ENCODE results near the gene UXS1. TPM values are rescaled to one million over a fixed set of nuclear protein-coding genes. Genes with fewer than 3 reads are reported as not detected.
A peak's percentile ranks its signal among the peaks of the same experiment; 100 is the strongest.

The UXS1 gene
- total and polyA plus RNA-seq, 9 of the 15 experiments (the other 6 are each of a cell fraction or from before 2014, with no cell fraction given) = 5.8 to 25.8 (median 15.0) TPM

DNA sequence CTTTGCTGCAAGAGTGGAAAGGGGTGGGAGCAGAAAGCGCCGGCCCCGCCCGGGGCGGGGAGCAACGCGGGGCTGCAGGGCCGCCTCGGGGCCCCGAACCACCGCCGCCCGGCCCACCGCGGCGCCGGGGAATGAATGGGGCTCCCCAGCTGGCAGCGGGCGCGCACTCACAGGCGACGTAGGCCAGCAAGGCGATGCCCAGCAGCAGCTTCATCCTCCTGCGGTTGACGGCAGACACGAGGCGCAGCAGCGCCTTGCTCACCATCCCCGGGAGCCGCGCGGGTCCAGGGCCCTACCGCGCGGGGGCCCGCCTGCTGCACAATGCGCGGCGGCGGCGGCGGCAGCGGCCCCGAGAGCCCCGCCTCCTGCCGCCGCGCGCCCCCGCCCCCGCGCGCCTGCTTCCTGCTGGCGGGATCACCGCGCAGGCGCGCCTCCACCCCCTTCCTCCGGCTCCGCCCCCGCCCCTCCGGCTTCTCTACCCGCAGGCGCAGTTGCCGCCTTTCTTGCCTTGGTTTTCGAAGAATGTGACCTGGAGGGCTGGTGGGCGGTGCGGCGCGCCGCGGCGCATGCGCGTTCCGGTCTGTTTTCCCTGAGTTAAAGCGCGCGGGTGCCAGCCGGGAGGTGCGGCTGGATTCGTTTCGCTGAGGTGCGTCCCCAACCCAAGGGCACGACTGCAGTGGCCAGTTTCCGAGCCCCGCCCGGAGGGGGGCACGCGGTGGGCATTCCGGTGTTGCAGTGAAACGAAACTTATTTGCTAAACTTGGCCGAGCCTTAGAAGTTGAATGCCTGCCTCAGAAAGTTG is at the start of gene UXS1 (continued):
- TF ChIP-seq PHF21A (IDR thresholded peaks at IDR 0.05; ENCODE audit: borderline replicate concordance, low read depth) (no peak), BCL6 (CRISPR knock-in tag; IDR thresholded peaks at IDR 0.05) (no peak), SNIP1 (IDR thresholded peaks at IDR 0.05; ENCODE audit: low read depth) (no peak), ZNF212 (CRISPR knock-in tag; IDR thresholded peaks at IDR 0.05) (no peak), FOXK1 (CRISPR knock-in tag; IDR thresholded peaks at IDR 0.05; ENCODE audit: borderline replicate concordance) (no peak), SMARCA5 (IDR thresholded peaks at IDR 0.05) (no peak), ZNF589 (CRISPR knock-in tag; IDR thresholded peaks at IDR 0.05; ENCODE audit: low read depth) (no peak), KDM1A (IDR thresholded peaks at IDR 0.05) (no peak), ELF1 (tag; IDR thresholded peaks at IDR 0.05) (peak; percentile 72), NFIX (CRISPR knock-in tag; IDR thresholded peaks at IDR 0.05; ENCODE audit: low read depth) (no peak), CHD1 (IDR thresholded peaks at IDR 0.05; ENCODE audit: low read length) (no peak), HNRNPH1 (optimal IDR thresholded peaks at IDR 0.05; ENCODE audit: low read depth, low read length) (no peak), CCNT2 (IDR thresholded peaks at IDR 0.05; ENCODE audit: borderline replicate concordance, extremely low read depth, insufficient read length, low read depth, low read length) (peak; percentile 68), CBX5 (IDR thresholded peaks at IDR 0.05; ENCODE audit: borderline replicate concordance, low read depth) (no peak), L3MBTL2 (IDR thresholded peaks at IDR 0.05) (peak; percentile 71), ILF3 (IDR thresholded peaks at IDR 0.05; ENCODE audit: borderline replicate concordance) (0 out of 2 replicates have a peak, but pooled peaks have one; percentile 39), PURB (CRISPR knock-in tag; IDR thresholded peaks at IDR 0.05; ENCODE audit: low read depth) (no peak), SIN3A (IDR thresholded peaks at IDR 0.05; ENCODE audit: borderline replicate concordance in 2 of 2, control insufficient read depth in 1 of 2, low read depth in 2 of 2, low read length in 2 of 2) (peak in 1 of 2 experiments; percentile 31; a peak in 2 of 4 replicates), PRPF4 (IDR thresholded peaks at IDR 0.05; ENCODE audit: insufficient read depth, low read depth, low read length, poor library complexity, severe bottlenecking) (no peak), NCOA2 (IDR thresholded peaks at IDR 0.05; ENCODE audit: partially characterized antibody in 2 of 2) (no peak)
- TF ChIP-seq, protein P1, sequence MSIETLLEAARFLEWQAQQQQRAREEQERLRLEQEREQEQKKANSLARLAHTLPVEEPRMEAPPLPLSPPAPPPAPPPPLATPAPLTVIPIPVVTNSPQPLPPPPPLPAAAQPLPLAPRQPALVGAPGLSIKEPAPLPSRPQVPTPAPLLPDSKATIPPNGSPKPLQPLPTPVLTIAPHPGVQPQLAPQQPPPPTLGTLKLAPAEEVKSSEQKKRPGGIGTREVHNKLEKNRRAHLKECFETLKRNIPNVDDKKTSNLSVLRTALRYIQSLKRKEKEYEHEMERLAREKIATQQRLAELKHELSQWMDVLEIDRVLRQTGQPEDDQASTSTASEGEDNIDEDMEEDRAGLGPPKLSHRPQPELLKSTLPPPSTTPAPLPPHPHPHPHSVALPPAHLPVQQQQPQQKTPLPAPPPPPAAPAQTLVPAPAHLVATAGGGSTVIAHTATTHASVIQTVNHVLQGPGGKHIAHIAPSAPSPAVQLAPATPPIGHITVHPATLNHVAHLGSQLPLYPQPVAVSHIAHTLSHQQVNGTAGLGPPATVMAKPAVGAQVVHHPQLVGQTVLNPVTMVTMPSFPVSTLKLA (conservative IDR thresholded peaks at IDR 0.05) = peak in 1 of 2 experiments; percentile 49; a peak in 2 of 4 replicates
- TF ChIP-seq, protein P2, sequence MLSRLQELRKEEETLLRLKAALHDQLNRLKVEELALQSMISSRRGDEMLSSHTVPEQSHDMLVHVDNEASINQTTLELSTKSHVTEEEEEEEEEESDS (CRISPR knock-in tag; IDR thresholded peaks at IDR 0.05) = no peak
- TF ChIP-seq, protein P3, sequence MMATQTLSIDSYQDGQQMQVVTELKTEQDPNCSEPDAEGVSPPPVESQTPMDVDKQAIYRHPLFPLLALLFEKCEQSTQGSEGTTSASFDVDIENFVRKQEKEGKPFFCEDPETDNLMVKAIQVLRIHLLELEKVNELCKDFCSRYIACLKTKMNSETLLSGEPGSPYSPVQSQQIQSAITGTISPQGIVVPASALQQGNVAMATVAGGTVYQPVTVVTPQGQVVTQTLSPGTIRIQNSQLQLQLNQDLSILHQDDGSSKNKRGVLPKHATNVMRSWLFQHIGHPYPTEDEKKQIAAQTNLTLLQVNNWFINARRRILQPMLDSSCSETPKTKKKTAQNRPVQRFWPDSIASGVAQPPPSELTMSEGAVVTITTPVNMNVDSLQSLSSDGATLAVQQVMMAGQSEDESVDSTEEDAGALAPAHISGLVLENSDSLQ (IDR thresholded peaks at IDR 0.05) = no peak
- TF ChIP-seq, protein P4, sequence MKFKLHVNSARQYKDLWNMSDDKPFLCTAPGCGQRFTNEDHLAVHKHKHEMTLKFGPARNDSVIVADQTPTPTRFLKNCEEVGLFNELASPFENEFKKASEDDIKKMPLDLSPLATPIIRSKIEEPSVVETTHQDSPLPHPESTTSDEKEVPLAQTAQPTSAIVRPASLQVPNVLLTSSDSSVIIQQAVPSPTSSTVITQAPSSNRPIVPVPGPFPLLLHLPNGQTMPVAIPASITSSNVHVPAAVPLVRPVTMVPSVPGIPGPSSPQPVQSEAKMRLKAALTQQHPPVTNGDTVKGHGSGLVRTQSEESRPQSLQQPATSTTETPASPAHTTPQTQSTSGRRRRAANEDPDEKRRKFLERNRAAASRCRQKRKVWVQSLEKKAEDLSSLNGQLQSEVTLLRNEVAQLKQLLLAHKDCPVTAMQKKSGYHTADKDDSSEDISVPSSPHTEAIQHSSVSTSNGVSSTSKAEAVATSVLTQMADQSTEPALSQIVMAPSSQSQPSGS (CRISPR knock-in tag; IDR thresholded peaks at IDR 0.05) = no peak

All from K562 (cell line).